Measurements from ENCODE around the gene TEKT1. TPM values are rescaled to one million over a fixed set of nuclear protein-coding genes. Genes with fewer than 3 reads are reported as not detected.
A peak's percentile ranks its signal among the peaks of the same experiment; 100 is the strongest.

Gene TEKT1
- total and polyA plus RNA-seq, 8 donors: 0.55 to 2.2 TPM; not detected in 6

DNA sequence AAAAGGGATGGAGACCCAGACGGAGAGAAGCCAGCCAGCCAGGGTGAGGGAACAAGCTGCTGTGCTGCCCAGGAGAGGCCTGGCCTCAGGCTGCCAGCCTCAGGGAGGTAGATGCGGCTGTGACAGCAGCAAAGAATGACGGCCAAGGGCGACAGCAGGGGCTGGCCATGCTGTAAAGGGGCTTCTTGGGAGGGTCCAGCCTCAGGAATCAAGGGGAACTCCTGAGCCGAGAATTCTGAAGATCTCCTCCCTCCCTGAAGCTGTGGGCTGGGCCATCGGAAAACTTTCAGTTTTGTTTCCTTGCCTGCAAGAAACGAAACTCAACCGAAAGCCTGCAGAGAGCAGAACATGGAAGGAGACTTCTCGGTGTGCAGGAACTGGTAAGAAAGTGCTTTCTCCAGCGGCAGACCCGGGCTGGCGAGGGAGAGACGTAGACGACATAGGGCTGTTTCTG lies 75.8 kb downstream of the TEKT1 start, which contains the start of gene XAF1:
XAF1 (plus strand) TSS at position 316 of the 454 bp plus-strand sequence; CDS start at position 349, 33 bp downstream.
- no peaks in the 10 kb centered on the region for H3K27me3 ChIP-seq
- intact Hi-C loops (cut with DNase I; ENCODE audit: low total_unique reads): no loop called here
- peak within 1 kb of the TSS; percentile 67 to 94 (median 81) for H3K27ac ChIP-seq
- H3K9me3 ChIP-seq: no peaks in the 10 kb centered on the region
- peak within 1 kb of the TSS; percentile 46 to 79 (median 61) for H3K4me3 ChIP-seq
- TF ChIP-seq POLR2AphosphoS5 (IDR thresholded peaks at IDR 0.05) (peak in 2 of 3 donors; percentile 43 to 55), POLR2A (IDR thresholded peaks at IDR 0.05) (no peak), EP300 (IDR thresholded peaks at IDR 0.05) (no peak)
- H3K4me1 ChIP-seq: peaks cover 11 to 63% (median 42%) of the 10 kb centered on the region in 4 donors
- WGBS, 5 donors: 1 to 8% (median 5%) methylated on average over 14 of the region's 14 CpGs
- H3K36me3 ChIP-seq: peaks cover 0 to 31% (median 28%) of the 10 kb centered on the region in 4 donors
- peak; percentile 46 to 79 for DNase-seq

- Histone ChIP-seq H3K4me3 (peak overlapping the region; percentile 46 to 79 (median 61)), H3K27ac (peak overlapping the region; percentile 67 to 94 (median 81)), H3K27me3 (no peaks in the 10 kb centered on the region), H3K9me3 (no peaks in the 10 kb centered on the region), H3K4me1 (peaks cover 11 to 63% (median 42%) of the 10 kb centered on the region in 4 donors), H3K36me3 (peaks cover 0 to 26% (median 23%) of the 10 kb centered on the region in 4 donors)
- 55 to 72% (median 61%) methylated on average over 3 to 5 of the region's 5 CpGs for WGBS, 5 donors
- TF ChIP-seq CTCF (IDR thresholded peaks at IDR 0.05) (no peak), EP300 (IDR thresholded peaks at IDR 0.05) (no peak)
- DNase-seq: peak in 1 of 2 donors; percentile 75
- intact Hi-C loops (cut with DNase I; ENCODE audit: low total_unique reads): no loop called here
Measured at GRCh38 chr17:6755281-6755680, 76.2 kb downstream of the TEKT1 start.

DNA sequence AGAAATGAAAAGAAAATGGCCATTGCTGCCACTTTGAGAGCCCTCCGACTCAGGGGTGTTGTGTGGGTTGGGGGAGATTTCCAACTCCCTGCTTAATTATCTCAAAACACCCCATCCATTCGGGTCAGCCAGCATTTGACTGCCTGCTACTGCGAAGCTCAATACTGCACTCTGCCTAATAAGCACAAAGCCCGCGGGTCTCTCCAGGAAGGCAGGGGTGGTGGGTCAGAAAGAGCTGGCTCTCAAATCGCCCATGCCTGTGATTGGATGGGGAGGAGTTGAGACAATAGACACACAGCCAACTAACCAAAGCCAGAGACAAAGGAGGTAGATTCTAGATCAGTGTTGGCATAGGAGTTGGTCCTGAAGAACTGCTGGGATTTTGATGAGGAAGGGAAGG lies 78.0 kb downstream of the TEKT1 start:
- DNase-seq: peak in 1 of 2 donors; percentile 24
- Histone ChIP-seq H3K4me3 (no peak overlapping the region), H3K9me3 (no peaks in the 10 kb centered on the region), H3K4me1 (peaks cover 11 to 63% (median 42%) of the 10 kb centered on the region in 4 donors), H3K27me3 (no peaks in the 10 kb centered on the region), H3K36me3 (peaks cover 0 to 9% (median 6%) of the 10 kb centered on the region in 4 donors), H3K27ac (peak overlapping the region; percentile 18 to 94 (median 74))
- intact Hi-C loops (cut with DNase I; ENCODE audit: low total_unique reads): no loop called here
- 70 to 88% (median 79%) methylated on average over 6 of the region's 6 CpGs for WGBS, 5 donors
- TF ChIP-seq POLR2AphosphoS5 (IDR thresholded peaks at IDR 0.05) (no peak), CTCF (IDR thresholded peaks at IDR 0.05) (no peak), POLR2A (IDR thresholded peaks at IDR 0.05) (no peak), EP300 (IDR thresholded peaks at IDR 0.05) (no peak)

DNA sequence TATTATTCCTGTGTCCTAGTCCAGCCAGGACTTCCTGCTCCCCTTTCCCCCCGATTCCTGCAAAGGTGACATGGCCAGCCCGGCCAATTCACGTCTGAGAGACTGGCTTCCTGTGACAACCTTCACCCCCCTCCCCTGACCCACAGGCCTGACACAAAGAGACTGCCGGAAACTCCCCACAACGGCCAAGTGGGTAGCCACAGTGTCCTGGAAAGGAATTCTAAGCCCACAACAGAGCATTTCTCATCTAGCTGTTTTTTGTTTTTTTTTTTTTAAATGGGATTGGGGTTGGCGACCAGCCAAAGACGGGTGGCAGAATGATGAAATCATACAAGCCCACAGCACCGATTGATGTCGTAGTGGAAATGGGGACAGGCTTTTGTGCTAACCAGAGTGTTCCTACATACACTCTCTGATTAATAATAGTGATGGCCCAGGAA lies 78.5 kb downstream of the TEKT1 start:
- intact Hi-C loops (cut with DNase I; ENCODE audit: low total_unique reads): no loop called here
- Histone ChIP-seq H3K27ac (peak overlapping the region; percentile 13 to 94 (median 74)), H3K9me3 (no peaks in the 10 kb centered on the region), H3K36me3 (peaks cover 0 to 4% (median under 1%) of the 10 kb centered on the region in 4 donors), H3K4me3 (no peak overlapping the region), H3K27me3 (no peaks in the 10 kb centered on the region), H3K4me1 (peaks cover 11 to 58% (median 40%) of the 10 kb centered on the region in 4 donors)
- DNase-seq: peak in 1 of 2 donors; percentile 67
- 15 to 42% (median 39%) methylated on average over 8 to 9 of the region's 9 CpGs for WGBS, 5 donors
- TF ChIP-seq POLR2A (IDR thresholded peaks at IDR 0.05): no peak
- TF ChIP-seq POLR2AphosphoS5 (IDR thresholded peaks at IDR 0.05): peak in 2 of 3 donors; percentile 4 to 8
- no peak for TF ChIP-seq CTCF (IDR thresholded peaks at IDR 0.05)
